OCI-LY3 (cell line): ENCODE data around the gene PTPN23.

Experiments used
- CTCF ChIP-seq: fragments of 200-600, 300-600 bp; sonication (generic); IDR thresholded peaks from 2 replicates; pipeline ENCODE4 v1.5.1; 2014; ENCODE audit warnings: antibody characterized with exemption, low read length, low read depth
- EZH2phosphoT487 ChIP-seq: fragments of 200-600 bp; shearing (Covaris generic); IDR thresholded peaks from 2 replicates; pipeline ENCODE4 v1.6.1; 2018; ENCODE audit warnings: antibody characterized with exemption, mixed run types, low read depth

GRCh38 chr3:47443611-47443995 lies 62.8 kb downstream of the PTPN23 start:
- TF ChIP-seq CTCF (no peak), EZH2phosphoT487 (no peak)
